Hair follicular keratinocyte (primary cell): ENCODE measurements around the gene ETFRF1. TPM values are rescaled to one million over a fixed set of nuclear protein-coding genes. Genes with fewer than 3 reads are reported as not detected.

Experiments used
- total RNA-seq: library from RNA; depleted of rRNA; stranded (reverse); fragments of >200 nt; gene quantifications from 2 replicates; pipeline ENCODE4 v1.2.3, GENCODE V29; 2015

Gene ETFRF1, protein sequence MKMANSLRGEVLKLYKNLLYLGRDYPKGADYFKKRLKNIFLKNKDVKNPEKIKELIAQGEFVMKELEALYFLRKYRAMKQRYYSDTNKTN
- 13.5 and 14.9 TPM in 2 replicates for total RNA-seq

GRCh38 chr12:25195056-25195971, at the start of gene ETFRF1, which contains the start of gene DNAI7:
Gene ETFRF1, plus strand, starts transcription at chr12:25195237. Its CDS starts 8,720 bp downstream, at chr12:25203957.
Gene DNAI7, minus strand, starts transcription at chr12:25195160. Its CDS starts 82 bp downstream, at chr12:25195078.

GRCh38 chr12:25250744-25251730, 56.0 kb downstream of the ETFRF1 start, which contains the start of gene KRAS:
Gene KRAS, minus strand, starts transcription at chr12:25250929.

Other genes starting within 250 kb of the ETFRF1 start
- gene BCAT1, start 246.1 kb upstream of the ETFRF1 start, total RNA-seq = 28.3 and 28.9 TPM in 2 replicates
- 0.08 and 1.0 TPM in 2 replicates for gene DNAI7, start 77 bp upstream of the ETFRF1 start, total RNA-seq
- 9.3 and 11.9 TPM in 2 replicates for gene KRAS, start 55.7 kb downstream of the ETFRF1 start, total RNA-seq